H1 (cell line): ENCODE results near the gene PMFBP1. TPM values are rescaled to one million over a fixed set of nuclear protein-coding genes. Genes with fewer than 3 reads are reported as not detected.

Experiments
- CTCF ChIA-PET: fragments of 300-600 bp; sonication (Branson Sonifier 250); formaldehyde crosslinking; loops from one replicate; lab custom pipeline; 2021; ENCODE audit not compliant: partially characterized antibody; lab: Charles Lee
- POLR2A ChIA-PET: fragments of 300-600 bp; sonication (Branson Sonifier 250); formaldehyde crosslinking; loops from one replicate; lab custom pipeline; 2021; ENCODE audit warnings: inconsistent platforms; ENCODE audit not compliant: partially characterized antibody; lab: Charles Lee
- DNase-seq, 2 experiments: peaks; one replicate each; pipeline versions ENCODE4 v3.0.0 to v3.0.0-alpha.2; 2010 to 2022; ENCODE audit warnings: low spot score in 2 of 2, low read depth in 1 of 2, mixed read lengths in 1 of 2
- FAIRE-seq: peaks from 2 replicates; lab custom pipeline; 2011; peaks lifted over from hg19 to GRCh38; lab: Jason Lieb, UNC
- H2AFZ ChIP-seq: 2 replicates; pipeline ENCODE4 v1.8.1; 2012; ENCODE audit warnings: low read length, inconsistent platforms
- H2AK5ac ChIP-seq: 2 replicates; pipeline ENCODE4 v1.6.1; 2013; ENCODE audit warnings: low read depth, low read length
- H2BK120ac ChIP-seq: replicated peaks from 2 replicates; pipeline ENCODE3; 2013; ENCODE audit warnings: low read depth, low read length, inconsistent platforms
- H2BK12ac ChIP-seq: 2 replicates; pipeline ENCODE4 v1.6.1; 2013; ENCODE audit warnings: low read depth, low read length
- H2BK15ac ChIP-seq: 2 replicates; pipeline ENCODE4 v1.6.1; 2013; ENCODE audit warnings: low read length
- H2BK20ac ChIP-seq: 2 replicates; pipeline ENCODE4 v1.6.1; 2013; ENCODE audit warnings: low read length
- H2BK5ac ChIP-seq: 2 replicates; pipeline ENCODE4 v1.6.1; 2013; ENCODE audit warnings: low read depth, low read length
- H3K14ac ChIP-seq: 2 replicates; pipeline ENCODE4 v1.6.1; 2013; ENCODE audit warnings: inconsistent platforms; ENCODE audit not compliant: insufficient read length
- H3K18ac ChIP-seq: 2 replicates; pipeline ENCODE4 v1.6.1; 2013; ENCODE audit warnings: low read length; ENCODE audit errors: extremely low read depth
- H3K23ac ChIP-seq: 2 replicates; pipeline ENCODE4 v1.6.1; 2013; ENCODE audit warnings: inconsistent platforms; ENCODE audit not compliant: insufficient read length
- H3K23me2 ChIP-seq: 2 replicates; pipeline ENCODE4 v1.6.1; 2013; ENCODE audit warnings: low read depth, low read length
- H3K27ac ChIP-seq: 2 replicates; pipeline ENCODE4 v1.6.1; 2011; ENCODE audit warnings: low read depth, low read length, inconsistent platforms
- H3K27me3 ChIP-seq, 4 experiments: replicated peaks in 1 of 4; 1 replicate in 1 of 4; 2 replicates in 3 of 4; pipeline versions ENCODE4 v1.6.1 to v1.8.1; 2011 to 2013; ENCODE audit warnings: low read length in 3 of 4, mild to moderate bottlenecking in 3 of 4, inconsistent platforms in 2 of 4, mixed read lengths in 2 of 4, moderate library complexity in 1 of 4; ENCODE audit not compliant: control insufficient read depth in 3 of 4, insufficient read depth in 3 of 4; ENCODE audit errors: extremely low read depth in 1 of 4
- H3K36me3 ChIP-seq, 4 experiments: 2 replicates each; pipeline versions ENCODE4 v1.6.1 to v1.8.1; 2011 to 2013; ENCODE audit warnings: mild to moderate bottlenecking in 4 of 4, low read length in 3 of 4, moderate library complexity in 2 of 4, control low read depth in 1 of 4, inconsistent platforms in 1 of 4; ENCODE audit not compliant: insufficient read depth in 4 of 4, control insufficient read depth in 2 of 4
- H3K4ac ChIP-seq: replicated peaks from 2 replicates; pipeline ENCODE3; 2013; ENCODE audit warnings: low read length, low read depth, mixed read lengths, inconsistent platforms; ENCODE audit not compliant: insufficient read length
- H3K4me1 ChIP-seq, 4 experiments: replicated peaks in 1 of 4; 1 replicate in 1 of 4; 2 replicates in 3 of 4; pipeline versions ENCODE4 v1.6.1 to v1.8.1; 2011 to 2013; ENCODE audit warnings: low read length in 3 of 4, inconsistent platforms in 2 of 4, mixed read lengths in 1 of 4; ENCODE audit not compliant: insufficient read depth in 4 of 4, control insufficient read depth in 3 of 4
- H3K4me2 ChIP-seq, 2 experiments: 2 replicates each; pipeline versions ENCODE4 v1.6.1 to v1.8.1; 2011 to 2013; ENCODE audit warnings: low read depth in 2 of 2, low read length in 2 of 2, control low read depth in 1 of 2, inconsistent platforms in 1 of 2, mild to moderate bottlenecking in 1 of 2; ENCODE audit not compliant: insufficient read depth in 1 of 2
- H3K4me3 ChIP-seq, 4 experiments: fragments of 200-600, 300-600 bp in 1 of 4; sonication (generic), shearing (Covaris generic), sonication (Bioruptor Twin) in 1 of 4; 2 replicates each; pipeline versions ENCODE4 v1.5.1 to v1.8.1; 2011 to 2016; ENCODE audit warnings: low read length in 4 of 4, low read depth in 3 of 4, control low read depth in 2 of 4, inconsistent platforms in 2 of 4, mild to moderate bottlenecking in 2 of 4, mixed read lengths in 1 of 4, moderate library complexity in 1 of 4; ENCODE audit not compliant: insufficient read depth in 2 of 4; ENCODE audit errors: extremely low read depth in 1 of 4
- H3K56ac ChIP-seq: replicated peaks from 2 replicates; pipeline ENCODE3; 2013; ENCODE audit warnings: low read depth, mild to moderate bottlenecking, mixed read lengths, low read length, inconsistent platforms; ENCODE audit not compliant: insufficient read length
- H3K79me1 ChIP-seq: 2 replicates; pipeline ENCODE4 v1.6.1; 2013; ENCODE audit warnings: low read depth, low read length, control low read depth
- H3K79me2 ChIP-seq, 2 experiments: 2 replicates each; pipeline versions ENCODE4 v1.6.1 to v1.8.1; 2012 to 2013; ENCODE audit warnings: low read length in 2 of 2, mild to moderate bottlenecking in 2 of 2, inconsistent platforms in 1 of 2; ENCODE audit not compliant: insufficient read depth in 2 of 2, control insufficient read depth in 1 of 2
- H3K9ac ChIP-seq, 4 experiments: replicated peaks in 1 of 4; 1 replicate in 1 of 4; 2 replicates in 3 of 4; pipeline versions ENCODE4 v1.6.1 to v1.8.1; 2011 to 2013; ENCODE audit warnings: low read depth in 3 of 4, low read length in 3 of 4, control low read depth in 2 of 4, mild to moderate bottlenecking in 2 of 4, moderate library complexity in 2 of 4, inconsistent platforms in 1 of 4; ENCODE audit errors: extremely low read depth in 1 of 4
- H3K9me3 ChIP-seq, 2 experiments: 2 replicates each; pipeline versions ENCODE4 v1.6.1 to v1.8.1; 2012 to 2013; ENCODE audit warnings: mild to moderate bottlenecking in 2 of 2, moderate library complexity in 2 of 2, control low read depth in 1 of 2, inconsistent platforms in 1 of 2, low read depth in 1 of 2, low read length in 1 of 2, mixed read lengths in 1 of 2; ENCODE audit not compliant: insufficient read depth in 2 of 2
- H4K20me1 ChIP-seq, 2 experiments: replicated peaks in 1 of 2; 2 replicates each; pipeline versions ENCODE3 to v1.8.1; 2011 to 2013; ENCODE audit warnings: inconsistent platforms in 2 of 2, low read length in 2 of 2, mild to moderate bottlenecking in 1 of 2; ENCODE audit not compliant: insufficient read depth in 2 of 2, control insufficient read depth in 1 of 2
- H4K5ac ChIP-seq: 2 replicates; pipeline ENCODE4 v1.6.1; 2013; ENCODE audit warnings: low read length, low read depth, mixed read lengths, inconsistent platforms; ENCODE audit not compliant: insufficient read length
- H4K8ac ChIP-seq: 2 replicates; pipeline ENCODE4 v1.8.0; 2013; ENCODE audit warnings: mild to moderate bottlenecking, moderate library complexity, low read length, inconsistent platforms; ENCODE audit not compliant: insufficient read depth; ENCODE audit errors: extremely low read depth
- H4K91ac ChIP-seq: replicated peaks from 2 replicates; pipeline ENCODE3; 2013; ENCODE audit warnings: low read length, mixed read lengths, inconsistent platforms; ENCODE audit not compliant: insufficient read length
- BACH1 ChIP-seq: IDR thresholded peaks from 2 replicates; pipeline ENCODE4 v1.6.1; 2012; ENCODE audit warnings: low read length, improper control_type of control experiment
- BCL11A ChIP-seq, 2 experiments: IDR thresholded peaks; one replicate each; pipeline ENCODE4 v1.6.1; 2011; ENCODE audit warnings: low read depth in 2 of 2, low read length in 2 of 2, mild to moderate bottlenecking in 2 of 2
- BRCA1 ChIP-seq: IDR thresholded peaks from 2 replicates; pipeline ENCODE4 v1.6.1; 2012; ENCODE audit warnings: low read depth, low read length, improper control_type of control experiment
- CTBP2 ChIP-seq: IDR thresholded peaks from 2 replicates; pipeline ENCODE4 v1.7.0; 2011; ENCODE audit warnings: borderline replicate concordance, mild to moderate bottlenecking, moderate library complexity, mixed read lengths, low read length; ENCODE audit not compliant: insufficient read depth, insufficient read length
- KDM4A ChIP-seq: IDR thresholded peaks from one replicate; pipeline ENCODE4 v1.7.1; 2012; ENCODE audit warnings: low read depth, mild to moderate bottlenecking, moderate library complexity, low read length, inconsistent platforms; ENCODE audit not compliant: severe bottlenecking
- NANOG ChIP-seq: IDR thresholded peaks from 2 replicates; pipeline ENCODE4 v1.6.1; 2011; ENCODE audit warnings: low read length, low read depth, mild to moderate bottlenecking, inconsistent platforms; ENCODE audit not compliant: insufficient read depth, poor library complexity, severe bottlenecking
- TAF1 ChIP-seq: IDR thresholded peaks from 2 replicates; pipeline ENCODE4 v1.6.1; 2011; ENCODE audit warnings: mild to moderate bottlenecking, low read depth, low read length
- TAF7 ChIP-seq: optimal IDR thresholded peaks from 2 replicates; pipeline ENCODE3; 2011; ENCODE audit warnings: low read depth, mild to moderate bottlenecking, inconsistent platforms, low read length, moderate library complexity, borderline replicate concordance
- WGBS, 2 experiments: shearing (Covaris generic) in 1 of 2; methylation state at CpG; one replicate each; pipeline versions ENCODE4 v1.1.6 to v1.1.7; 2013 to 2015; ENCODE audit warnings: low lambda C conversion rate in 2 of 2, mixed read lengths in 2 of 2, inconsistent platforms in 1 of 2, low coverage in 1 of 2, missing lambda C conversion rate in 1 of 2; ENCODE audit not compliant: insufficient replicate concordance in 2 of 2, insufficient coverage in 1 of 2, insufficient read length in 1 of 2; ENCODE audit errors: extremely low coverage in 1 of 2, missing lambda C conversion rate in 1 of 2; 5-methylcytosine and 5-hydroxymethylcytosine counted together
- polyA plus RNA-seq, 7 experiments: library from polyadenylated mRNA; depleted of rRNA in 3 of 7; stranded (reverse) in 5 of 7; unstranded in 2 of 7; fragments of >200 nt in 5 of 7; fragments of 200-250 nt in 2 of 7; gene quantifications; 1 replicate in 5 of 7; 2 replicates in 1 of 7; 4 replicates in 1 of 7; pipeline versions ENCODE4 v1.2.1 to v1.2.3, GENCODE V29; 2011 to 2013; ENCODE audit warnings: missing spikeins in 2 of 7, mixed read lengths in 2 of 7
- total RNA-seq: library from RNA; stranded (reverse); fragmentation: NEBNext Ultra II Directional; extraction: Animal tissue kit (Norgen Biotek cat#: 25700); gene quantifications from 2 replicates; pipeline ENCODE4 v1.2.1, GENCODE V29; 2021
- TF ChIP-seq, protein P1 (sequence below), 3 experiments: IDR thresholded peaks; 1 replicate in 2 of 3; 2 replicates in 1 of 3; pipeline versions ENCODE4 v1.5.1 to v1.6.1; 2011; ENCODE audit warnings: low read length in 3 of 3, mild to moderate bottlenecking in 3 of 3, inconsistent platforms in 2 of 3, low read depth in 1 of 3, moderate library complexity in 1 of 3; ENCODE audit not compliant: insufficient read depth in 1 of 3; ENCODE audit errors: control extremely low read depth in 1 of 3

The PMFBP1 gene
- total and polyA plus RNA-seq, 2 of the 8 experiments (the other 6 are each of a cell fraction or from before 2014, with no cell fraction given), result 0.32 to 1.6 TPM

- Histone ChIP-seq H2BK20ac (no peak overlapping the region), H3K27ac (no peak overlapping the region), H2BK15ac (no peak overlapping the region), H4K20me1 (no peaks in the 10 kb centered on the region), H2BK120ac (no peak overlapping the region), H4K5ac (no peak overlapping the region), H3K27me3 (no peaks in the 10 kb centered on the region), H2BK12ac (no peak overlapping the region), H3K36me3 (peaks cover 21 to 48% (median 43%) of the 10 kb centered on the region in 4 experiments), H3K4me3 (no peak overlapping the region), H3K79me2 (no peaks in the 10 kb centered on the region), H3K18ac (no peak overlapping the region), H3K9ac (no peak overlapping the region), H3K4me2 (no peak overlapping the region), H2AFZ (no peak overlapping the region), H3K4ac (no peak overlapping the region), H4K91ac (no peak overlapping the region), H3K23me2 (no peaks in the 10 kb centered on the region), H3K14ac (no peak overlapping the region), H4K8ac (no peak overlapping the region), H3K9me3 (no peaks in the 10 kb centered on the region), H3K4me1 (no peaks in the 10 kb centered on the region), H2AK5ac (no peak overlapping the region), H3K56ac (no peak overlapping the region), H3K79me1 (no peaks in the 10 kb centered on the region), H2BK5ac (no peak overlapping the region), H3K23ac (no peak overlapping the region)
- ChIA-PET POLR2A (interaction anchor here (1.3 to 2.7 kb wide), 2 partner anchors 13 to 18 kb away, joined by 4 to 8 read pairs; partner anchors contain the start of genes DHX38 and TXNL4B), CTCF (interaction anchor here (0.6 to 2.3 kb wide), 7 partner anchors 9 to 707 kb away, joined by 3 to 8 read pairs (median 5); no protein-coding TSS in a partner anchor)
- DNase-seq (no peak), FAIRE-seq (no peak)
- 94% methylated on average over 19 of the region's 19 CpGs; no CpG with 5 or more reads in 1 of the 2 experiments for WGBS, 2 experiments
- TF ChIP-seq BRCA1 (no peak), KDM4A (no peak), CTBP2 (no peak), TAF7 (no peak), BACH1 (no peak), NANOG (no peak), TAF1 (no peak), BCL11A (IDR thresholded peaks at IDR 0.05; ENCODE audit: low read depth in 2 of 2, low read length in 2 of 2) (no peak)
- TF ChIP-seq, protein P1, sequence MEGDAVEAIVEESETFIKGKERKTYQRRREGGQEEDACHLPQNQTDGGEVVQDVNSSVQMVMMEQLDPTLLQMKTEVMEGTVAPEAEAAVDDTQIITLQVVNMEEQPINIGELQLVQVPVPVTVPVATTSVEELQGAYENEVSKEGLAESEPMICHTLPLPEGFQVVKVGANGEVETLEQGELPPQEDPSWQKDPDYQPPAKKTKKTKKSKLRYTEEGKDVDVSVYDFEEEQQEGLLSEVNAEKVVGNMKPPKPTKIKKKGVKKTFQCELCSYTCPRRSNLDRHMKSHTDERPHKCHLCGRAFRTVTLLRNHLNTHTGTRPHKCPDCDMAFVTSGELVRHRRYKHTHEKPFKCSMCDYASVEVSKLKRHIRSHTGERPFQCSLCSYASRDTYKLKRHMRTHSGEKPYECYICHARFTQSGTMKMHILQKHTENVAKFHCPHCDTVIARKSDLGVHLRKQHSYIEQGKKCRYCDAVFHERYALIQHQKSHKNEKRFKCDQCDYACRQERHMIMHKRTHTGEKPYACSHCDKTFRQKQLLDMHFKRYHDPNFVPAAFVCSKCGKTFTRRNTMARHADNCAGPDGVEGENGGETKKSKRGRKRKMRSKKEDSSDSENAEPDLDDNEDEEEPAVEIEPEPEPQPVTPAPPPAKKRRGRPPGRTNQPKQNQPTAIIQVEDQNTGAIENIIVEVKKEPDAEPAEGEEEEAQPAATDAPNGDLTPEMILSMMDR (IDR thresholded peaks at IDR 0.05; ENCODE audit: control extremely low read depth in 1 of 3, insufficient read depth in 1 of 3, low read depth in 1 of 3, low read length in 3 of 3), result no peak
Observed at GRCh38 chr16:72111657-72112451, 60.1 kb downstream of the PMFBP1 start.
